Testis (tissue), 3 donors: ENCODE measurements around the gene R3HDM4. TPM values are rescaled to one million over a fixed set of nuclear protein-coding genes. Genes with fewer than 3 reads are reported as not detected.

Experiments
- DNase-seq: peaks from one replicate; pipeline ENCODE4 v3.0.0-alpha.2; 2019
- H3K27ac ChIP-seq, 2 donors: fragments of 200-600 bp; sonication (generic); one replicate each; pipeline ENCODE4 v1.5.1; 2019
- H3K27me3 ChIP-seq: fragments of 200-600 bp; sonication (generic); one replicate; pipeline ENCODE4 v1.5.1; 2019
- H3K36me3 ChIP-seq: fragments of 200-600 bp; sonication (generic); one replicate; pipeline ENCODE4 v1.5.1; 2017; ENCODE audit warnings: low read depth; ENCODE audit errors: missing control alignments
- H3K4me1 ChIP-seq: fragments of 200-600 bp; sonication (generic); one replicate; pipeline ENCODE4 v1.5.1; 2019
- H3K4me3 ChIP-seq, 2 donors: fragments of 200-600 bp; sonication (generic); one replicate each; pipeline ENCODE4 v1.5.1; 2017 to 2019
- H3K9me3 ChIP-seq: fragments of 200-600 bp; sonication (generic); one replicate; pipeline ENCODE4 v1.5.1; 2017
- POLR2A ChIP-seq: fragments of 450-650 bp; IDR thresholded peaks from one replicate; pipeline ENCODE4 v1.6.1; 2017; ENCODE audit warnings: antibody characterized with exemption, mild to moderate bottlenecking, moderate library complexity
- WGBS, 2 donors: methylation state at CpG; one replicate each; pipeline ENCODE4 v1.1.5; 2018; 5-methylcytosine and 5-hydroxymethylcytosine counted together
- intact Hi-C: fragments of 100-400 bp; cut with DNase I; formaldehyde crosslinking; loops from one replicate; pipeline ENCODE4 v1.15.1; 2023; ENCODE audit warnings: low total_unique reads
- polyA plus RNA-seq: library from polyadenylated mRNA; stranded (reverse); fragments of 350-450 nt; fragmentation: Illumina TruSeq; extraction: RNeasy Lipid Tissue Mini Kit (QIAGEN cat#74804); gene quantifications from one replicate; pipeline ENCODE4 v1.2.3, GENCODE V29; 2014; ENCODE audit warnings: low read depth, low replicate concordance; ENCODE audit not compliant: insufficient read depth
- total RNA-seq, 2 donors: library from RNA; depleted of rRNA; stranded (reverse); fragments of >200 nt; gene quantifications; one replicate each; pipeline ENCODE4 v1.2.3, GENCODE V29; 2016
- TF ChIP-seq, protein P1 (sequence below), 3 experiments: fragments of 450-650 bp in 2 of 3; fragments of 200-600 bp in 1 of 3; sonication (generic) in 1 of 3; IDR thresholded peaks; one replicate each; pipeline ENCODE4 v1.5.1; 2016 to 2019; ENCODE audit warnings: antibody characterized with exemption in 3 of 3, mild to moderate bottlenecking in 2 of 3, moderate library complexity in 1 of 3

Gene R3HDM4
- total and polyA plus RNA-seq, 3 donors from 2014 or later = 19.2 to 30.1 (median 24.6) TPM

DNA sequence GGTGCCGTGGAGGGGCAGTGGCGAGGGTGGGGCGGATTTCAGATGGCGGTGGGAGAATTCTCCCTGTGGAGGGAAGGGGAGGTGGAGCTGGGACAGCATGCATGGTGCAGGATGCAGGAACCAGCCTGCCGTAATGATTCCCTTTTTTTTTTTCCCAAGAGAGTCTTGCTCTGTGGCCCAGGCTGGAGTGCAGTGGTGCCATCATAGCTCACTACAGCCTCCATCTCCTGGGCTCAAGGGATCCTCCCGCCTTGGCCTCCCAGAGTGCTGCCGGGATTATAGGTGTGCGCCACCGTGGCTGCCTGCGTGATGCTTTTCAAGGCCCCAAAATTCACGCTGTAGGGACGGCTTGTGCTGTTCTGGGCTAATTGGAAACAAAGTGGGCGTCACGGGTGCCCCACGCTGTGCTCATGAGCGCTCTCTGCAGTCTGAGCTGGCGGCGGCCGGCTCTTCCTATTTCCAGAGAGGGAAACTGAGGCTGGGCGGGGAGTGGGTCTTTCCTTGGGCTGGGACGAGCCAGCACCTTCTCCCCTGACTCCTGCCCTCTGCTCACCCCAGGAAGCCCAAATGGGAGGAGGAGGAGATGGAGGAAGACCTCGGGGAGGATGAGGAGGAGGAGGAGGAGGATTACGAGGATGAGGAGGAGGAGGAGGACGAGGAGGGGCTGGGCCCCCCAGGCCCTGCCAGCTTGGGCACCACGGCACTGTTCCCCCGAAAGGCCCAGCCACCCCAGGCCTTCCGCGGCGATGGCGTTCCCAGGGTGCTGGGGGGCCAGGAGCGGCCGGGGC is 19.0 kb upstream of the R3HDM4 start:
- intact Hi-C loops = no loop called here
- DNase-seq = no peak
- no peak for TF ChIP-seq POLR2A
- TF ChIP-seq, protein P1, sequence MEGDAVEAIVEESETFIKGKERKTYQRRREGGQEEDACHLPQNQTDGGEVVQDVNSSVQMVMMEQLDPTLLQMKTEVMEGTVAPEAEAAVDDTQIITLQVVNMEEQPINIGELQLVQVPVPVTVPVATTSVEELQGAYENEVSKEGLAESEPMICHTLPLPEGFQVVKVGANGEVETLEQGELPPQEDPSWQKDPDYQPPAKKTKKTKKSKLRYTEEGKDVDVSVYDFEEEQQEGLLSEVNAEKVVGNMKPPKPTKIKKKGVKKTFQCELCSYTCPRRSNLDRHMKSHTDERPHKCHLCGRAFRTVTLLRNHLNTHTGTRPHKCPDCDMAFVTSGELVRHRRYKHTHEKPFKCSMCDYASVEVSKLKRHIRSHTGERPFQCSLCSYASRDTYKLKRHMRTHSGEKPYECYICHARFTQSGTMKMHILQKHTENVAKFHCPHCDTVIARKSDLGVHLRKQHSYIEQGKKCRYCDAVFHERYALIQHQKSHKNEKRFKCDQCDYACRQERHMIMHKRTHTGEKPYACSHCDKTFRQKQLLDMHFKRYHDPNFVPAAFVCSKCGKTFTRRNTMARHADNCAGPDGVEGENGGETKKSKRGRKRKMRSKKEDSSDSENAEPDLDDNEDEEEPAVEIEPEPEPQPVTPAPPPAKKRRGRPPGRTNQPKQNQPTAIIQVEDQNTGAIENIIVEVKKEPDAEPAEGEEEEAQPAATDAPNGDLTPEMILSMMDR (IDR thresholded peaks at IDR 0.05) = no peak
- Histone ChIP-seq H3K27me3 (no peaks in the 10 kb centered on the region), H3K4me1 (peaks cover 42% of the 10 kb centered on the region), H3K27ac (no peak overlapping the region), H3K36me3 (no peaks in the 10 kb centered on the region), H3K9me3 (no peaks in the 10 kb centered on the region), H3K4me3 (no peak overlapping the region)
- 85 to 93% methylated on average over 20 to 32 of the region's 32 CpGs for WGBS, 2 donors

DNA sequence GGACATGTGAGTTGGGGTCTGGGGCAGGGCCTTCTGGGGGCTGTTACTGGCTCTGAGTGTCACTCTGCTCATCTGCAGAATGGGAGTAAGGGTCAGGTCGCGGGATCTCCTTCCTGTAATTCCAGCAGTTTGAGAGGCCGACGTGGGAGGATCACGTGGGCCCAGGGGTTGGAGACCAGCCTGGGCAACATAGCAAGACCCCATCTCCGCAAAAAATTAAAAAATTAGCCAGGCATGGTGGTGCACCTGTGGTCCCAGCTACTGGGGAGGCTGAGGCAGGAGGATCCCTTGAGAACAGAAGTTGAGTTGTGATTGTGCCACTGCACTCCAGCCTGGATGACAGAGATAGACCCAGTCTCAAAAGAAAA is 16.9 kb upstream of the R3HDM4 start:
- no peak for DNase-seq
- Histone ChIP-seq H3K9me3 (no peaks in the 10 kb centered on the region), H3K4me1 (peaks cover 39% of the 10 kb centered on the region), H3K36me3 (no peaks in the 10 kb centered on the region), H3K4me3 (no peak overlapping the region), H3K27me3 (no peaks in the 10 kb centered on the region), H3K27ac (no peak overlapping the region)
- WGBS, 2 donors = 93 to 100% methylated on average over 4 to 6 of the region's 6 CpGs
- intact Hi-C loops = loop anchor here (5.0 to 10.0 kb wide), 2 partner anchors 52 to 145 kb away; partner anchors contain the start of gene WDR18
- TF ChIP-seq POLR2A = no peak
- TF ChIP-seq, protein P1 (IDR thresholded peaks at IDR 0.05) = no peak

GRCh38 chr19:929203-929890 is 16.3 kb upstream of the R3HDM4 start:
- intact Hi-C loops = loop anchor here (5.0 to 10.0 kb wide), 2 partner anchors 53 to 145 kb away; partner anchors contain the start of gene WDR18
- no peak overlapping the region for H3K27ac ChIP-seq

GRCh38 chr19:928471-929202 is 15.6 kb upstream of the R3HDM4 start:
- Histone ChIP-seq H3K27ac (no peak overlapping the region), H3K27me3 (no peaks in the 10 kb centered on the region), H3K4me3 (no peak overlapping the region), H3K9me3 (no peaks in the 10 kb centered on the region), H3K36me3 (no peaks in the 10 kb centered on the region), H3K4me1 (peaks cover 29% of the 10 kb centered on the region)
- WGBS, 2 donors = 92 to 100% methylated on average over 3 to 18 of the region's 18 CpGs
- no peak for DNase-seq
- intact Hi-C loops = loop anchor here (5.0 to 10.0 kb wide), 2 partner anchors 54 to 144 kb away; partner anchors contain the start of gene WDR18
- TF ChIP-seq, protein P1 (IDR thresholded peaks at IDR 0.05) = no peak
- TF ChIP-seq POLR2A = no peak

More at GRCh38 chr19:929203-929890, 16.3 kb upstream of the R3HDM4 start:
- no peak for TF ChIP-seq POLR2A
- TF ChIP-seq, protein P1 (IDR thresholded peaks at IDR 0.05) = no peak
- WGBS, 2 donors = 85 to 95% methylated on average over 14 to 43 of the region's 51 CpGs
- no peaks in the 10 kb centered on the region for H3K36me3 ChIP-seq
- no peak for DNase-seq
- peaks cover 37% of the 10 kb centered on the region for H3K4me1 ChIP-seq
- no peaks in the 10 kb centered on the region for H3K9me3 ChIP-seq
- H3K4me3 ChIP-seq = no peak overlapping the region
- no peaks in the 10 kb centered on the region for H3K27me3 ChIP-seq
